B cell (primary cell): ENCODE data around the gene TRIOBP. TPM values are rescaled to one million over a fixed set of nuclear protein-coding genes. Genes with fewer than 3 reads are reported as not detected.

Experiments used
- ATAC-seq: fragments of 200-7000 bp; cut with Tn5 transposase; one replicate; pipeline ENCODE4 v1.10.0; 2021; ENCODE audit warnings: low read depth, mild to moderate bottlenecking, moderate number of reproducible peaks, moderate library complexity
- CTCF ChIA-PET: fragments of 350-600 bp; sonication (Branson Sonifier 250); formaldehyde crosslinking; loops from one replicate; lab custom pipeline; 2021; ENCODE audit warnings: antibody characterized with exemption, inconsistent platforms; lab: Charles Lee
- POLR2A ChIA-PET: fragments of 350-600 bp; sonication (Branson Sonifier 250); formaldehyde crosslinking; loops from one replicate; lab custom pipeline; 2021; ENCODE audit warnings: antibody characterized with exemption; lab: Charles Lee
- DNase-seq: peaks from one replicate; pipeline ENCODE4 v3.0.0; 2013
- H2AFZ ChIP-seq: 2 replicates; pipeline ENCODE4 v1.6.1; 2012; ENCODE audit warnings: mild to moderate bottlenecking, low read depth, low read length; ENCODE audit not compliant: insufficient read depth, poor library complexity, severe bottlenecking
- H3K27ac ChIP-seq, 2 donors: 1 replicate in 1 of 2; 2 replicates in 1 of 2; pipeline ENCODE4 v1.5.1; 2012 to 2013; ENCODE audit warnings: low read length in 2 of 2, mild to moderate bottlenecking in 2 of 2, moderate library complexity in 1 of 2
- H3K27me3 ChIP-seq, 4 experiments: fragments of 200-600 bp in 1 of 4; sonication (generic) in 1 of 4; replicated peaks in 1 of 4; 1 replicate in 2 of 4; 2 replicates in 2 of 4; pipeline versions ENCODE4 v1.6.1 to v1.7.0; 2013 to 2016; ENCODE audit warnings: low read length in 3 of 4, mild to moderate bottlenecking in 2 of 4, mixed read lengths in 1 of 4, moderate library complexity in 1 of 4; ENCODE audit not compliant: insufficient read depth in 4 of 4, control insufficient read depth in 3 of 4; ENCODE audit errors: control extremely low read depth in 1 of 4
- H3K36me3 ChIP-seq, 2 experiments: replicated peaks in 1 of 2; 1 replicate in 1 of 2; 2 replicates in 1 of 2; pipeline versions ENCODE4 v1.6.1 to v1.7.1; 2013; ENCODE audit warnings: low read length in 1 of 2; ENCODE audit not compliant: insufficient read depth in 2 of 2, control insufficient read depth in 1 of 2; ENCODE audit errors: control extremely low read depth in 1 of 2, extremely low read depth in 1 of 2
- H3K4me1 ChIP-seq, 2 donors: fragments of 200-600 bp in 1 of 2; sonication (generic) in 1 of 2; 1 replicate in 1 of 2; 2 replicates in 1 of 2; pipeline versions ENCODE4 v1.5.1 to v1.6.1; 2013 to 2017; ENCODE audit warnings: low read length in 2 of 2; ENCODE audit not compliant: control insufficient read depth in 2 of 2, insufficient read depth in 2 of 2
- H3K4me2 ChIP-seq: replicated peaks from 2 replicates; pipeline ENCODE3; 2012; ENCODE audit warnings: mild to moderate bottlenecking, low read depth, low read length; ENCODE audit not compliant: poor library complexity, severe bottlenecking
- H3K4me3 ChIP-seq, 5 experiments: fragments of 200-600 bp in 1 of 5; sonication (generic) in 1 of 5; 1 replicate in 3 of 5; 2 replicates in 2 of 5; pipeline versions ENCODE4 v1.5.1 to v1.7.0; 2011 to 2016; ENCODE audit warnings: low read length in 4 of 5, mild to moderate bottlenecking in 4 of 5, low read depth in 2 of 5, control low read depth in 1 of 5, moderate library complexity in 1 of 5; ENCODE audit not compliant: insufficient read depth in 1 of 5; ENCODE audit errors: control extremely low read depth in 1 of 5, extremely low read depth in 1 of 5
- H3K79me2 ChIP-seq: fragments of 200-600 bp; sonication (generic); one replicate; pipeline ENCODE4 v1.6.0; 2016; ENCODE audit warnings: low read length; ENCODE audit not compliant: control insufficient read depth, insufficient read depth
- H3K9ac ChIP-seq: fragments of 200-600 bp; sonication (generic); 2 replicates; pipeline ENCODE4 v1.6.1; 2017; ENCODE audit warnings: mild to moderate bottlenecking, low read length, moderate library complexity
- H3K9me3 ChIP-seq, 3 donors: one replicate each; pipeline versions ENCODE4 v1.6.1 to v1.7.1; 2013; ENCODE audit warnings: low read length in 2 of 3; ENCODE audit not compliant: control insufficient read depth in 2 of 3, insufficient read depth in 1 of 3; ENCODE audit errors: control extremely low read depth in 1 of 3
- H4K20me1 ChIP-seq: 2 replicates; pipeline ENCODE4 v1.6.0; 2012; ENCODE audit warnings: mild to moderate bottlenecking, low read length; ENCODE audit not compliant: insufficient read depth, control insufficient read depth, poor library complexity, severe bottlenecking
- H3K27ac Mint-ChIP-seq: one replicate; pipeline ENCODE4 v1.8.0; 2021; ENCODE audit warnings: mixed read lengths
- H3K27me3 Mint-ChIP-seq: one replicate; pipeline ENCODE4 v1.8.0; 2021; ENCODE audit warnings: mixed read lengths
- H3K4me1 Mint-ChIP-seq: one replicate; pipeline ENCODE4 v1.8.0; 2021; ENCODE audit warnings: mixed read lengths
- H3K4me3 Mint-ChIP-seq: one replicate; pipeline ENCODE4 v1.8.0; 2021; ENCODE audit warnings: mixed read lengths
- H3K9me3 Mint-ChIP-seq: one replicate; pipeline ENCODE4 v1.8.0; 2022; ENCODE audit warnings: mixed read lengths; ENCODE audit not compliant: insufficient read depth
- CTCF ChIP-seq: fragments of 200-600 bp; IDR thresholded peaks from one replicate; pipeline ENCODE4 v1.8.0; 2022; ENCODE audit warnings: antibody characterized with exemption, mild to moderate bottlenecking
- EZH2 ChIP-seq: IDR thresholded peaks from 2 replicates; pipeline ENCODE4 v1.6.1; 2012; ENCODE audit warnings: borderline replicate concordance, low read depth, mild to moderate bottlenecking, moderate library complexity, low read length; ENCODE audit not compliant: insufficient read depth, poor library complexity, severe bottlenecking
- WGBS: methylation state at CpG from one replicate; pipeline ENCODE4 v1.1.5; 2013; ENCODE audit warnings: missing lambda C conversion rate; ENCODE audit not compliant: insufficient coverage; 5-methylcytosine and 5-hydroxymethylcytosine counted together
- intact Hi-C: fragments of 100-400 bp; cut with micrococcal nuclease; formaldehyde crosslinking; loops from one replicate; pipeline ENCODE4 v1.10.0; 2022
- polyA plus RNA-seq: library from polyadenylated mRNA; depleted of rRNA; stranded (reverse); fragments of >200 nt; gene quantifications from 2 replicates; pipeline ENCODE4 v1.2.3, GENCODE V29; 2012
- total RNA-seq, 2 donors: library from RNA; stranded (reverse); fragments of 120-200 nt in 1 of 2; gene quantifications; 1 replicate in 1 of 2; 2 replicates in 1 of 2; pipeline versions ENCODE4 v1.2.3 to v1.2.4, GENCODE V29; 2013 to 2022

The TRIOBP gene
- total and polyA plus RNA-seq, 2 donors (not counting 1 experiment from before 2014, with no cell fraction given), result 26.8 to 47.5 TPM

GRCh38 chr22:37659897-37660708 lies 36.7 kb upstream of the TRIOBP start:
- no peak for TF ChIP-seq CTCF
- TF ChIP-seq EZH2, result no peak
- H3K9me3 Mint-ChIP-seq, result no peaks in the 10 kb centered on the region
- Histone ChIP-seq H3K9me3 (no peaks in the 10 kb centered on the region), H3K27ac (peak overlapping the region; percentile 48 to 71), H2AFZ (peak overlapping the region; percentile 41), H3K4me2 (peak overlapping the region; percentile 97), H4K20me1 (peaks cover 8% of the 10 kb centered on the region), H3K9ac (peak overlapping the region; percentile 66), H3K36me3 (peaks cover 0 to under 1% of the 10 kb centered on the region in 2 experiments), H3K4me1 (peaks cover 38 to 49% of the 10 kb centered on the region in 2 donors), H3K4me3 (peak overlapping the region in 4 of 5 experiments; percentile 39 to 71 (median 60)), H3K79me2 (peaks cover 48% of the 10 kb centered on the region), H3K27me3 (no peaks in the 10 kb centered on the region)
- peak overlapping the region; percentile 88 for H3K27ac Mint-ChIP-seq
- H3K4me1 Mint-ChIP-seq, result peaks cover 49% of the 10 kb centered on the region
- 72% methylated on average over 12 of the region's 14 CpGs for WGBS
- ChIA-PET POLR2A (interaction anchor here (1.0 to 3.0 kb wide), 5 partner anchors 16 to 52 kb away, joined by 3 to 44 read pairs (median 8); partner anchors contain the start of genes GGA1 and LGALS1), CTCF (interaction anchor here (1.7 to 22.6 kb wide), 7 partner anchors 11 to 203 kb away, joined by 6 to 462 read pairs (median 33); partner anchors contain the start of genes GGA1, LGALS1 and NOL12)
- no peaks in the 10 kb centered on the region for H3K27me3 Mint-ChIP-seq
- ATAC-seq, result no peak
- peak; percentile 46 for DNase-seq
- peak overlapping the region; percentile 89 for H3K4me3 Mint-ChIP-seq
- intact Hi-C loops, result no loop called here
